Activated gamma-delta T cell treated with Interleukin-2 at 50 U/mL for 16 hours (primary cell): ENCODE measurements around the gene MBIP.
"Not testable (repeated sequence)": the region's sequence is repeated elsewhere in the genome, so short reads cannot be mapped to it uniquely, and the experiment has no call there.

Experiments used
- DNase-seq: peaks from one replicate; pipeline ENCODE4 v3.0.0-alpha.2; 2020

The MBIP gene

GRCh38 chr14:36320200-36320896 lies at the start of gene MBIP:
TSS of gene MBIP (minus strand) at chr14:36320637. CDS start at chr14:36320588, 49 bp downstream.
- DNase-seq = peak; percentile 84

GRCh38 chr14:36367985-36368774 lies 47.7 kb upstream of the MBIP start:
- DNase-seq = no peak

- DNase-seq = no peak
Observed at GRCh38 chr14:36365766-36366165, 45.3 kb upstream of the MBIP start.

GRCh38 chr14:36363704-36364103 lies 43.3 kb upstream of the MBIP start:
- no peak for DNase-seq

GRCh38 chr14:36362648-36363047 lies 42.2 kb upstream of the MBIP start:
- no peak for DNase-seq

- DNase-seq = no peak
Observed at GRCh38 chr14:36361210-36361853, 40.9 kb upstream of the MBIP start.

- DNase-seq = no peak
Observed at GRCh38 chr14:36356862-36357261, 36.4 kb upstream of the MBIP start.

GRCh38 chr14:36346052-36346451 lies 25.6 kb upstream of the MBIP start:
- DNase-seq = no peak

- no peak for DNase-seq
Observed at GRCh38 chr14:36344211-36344610, 23.8 kb upstream of the MBIP start.

GRCh38 chr14:36341811-36342210 lies 21.4 kb upstream of the MBIP start:
- DNase-seq = not testable (repeated sequence)

GRCh38 chr14:36340276-36340890 lies 19.9 kb upstream of the MBIP start:
- DNase-seq = no peak

GRCh38 chr14:36339816-36340215 lies 19.4 kb upstream of the MBIP start:
- no peak for DNase-seq

GRCh38 chr14:36333119-36333518 lies 12.7 kb upstream of the MBIP start:
- no peak for DNase-seq

GRCh38 chr14:36327573-36327972 lies 7.1 kb upstream of the MBIP start:
- not testable (repeated sequence) for DNase-seq

GRCh38 chr14:36325853-36326252 lies 5.4 kb upstream of the MBIP start:
- DNase-seq = no peak

GRCh38 chr14:36324897-36325296 lies 4.5 kb upstream of the MBIP start:
- DNase-seq = no peak

- no peak for DNase-seq
Observed at GRCh38 chr14:36320897-36321381, 502 bp upstream of the MBIP start.

GRCh38 chr14:36319899-36320199 lies 588 bp downstream of the MBIP start:
- DNase-seq = no peak

- DNase-seq = no peak
Observed at GRCh38 chr14:36317650-36318049, 2.8 kb downstream of the MBIP start.

GRCh38 chr14:36316131-36316530 lies 4.3 kb downstream of the MBIP start:
- DNase-seq = no peak

GRCh38 chr14:36315159-36315853 lies 5.1 kb downstream of the MBIP start:
- no peak for DNase-seq

GRCh38 chr14:36313898-36314297 lies 6.5 kb downstream of the MBIP start:
- no peak for DNase-seq

- no peak for DNase-seq
Observed at GRCh38 chr14:36313206-36313605, 7.2 kb downstream of the MBIP start.
